ENCODE measurements around the gene DUOXA1.

The DUOXA1 gene

DNA sequence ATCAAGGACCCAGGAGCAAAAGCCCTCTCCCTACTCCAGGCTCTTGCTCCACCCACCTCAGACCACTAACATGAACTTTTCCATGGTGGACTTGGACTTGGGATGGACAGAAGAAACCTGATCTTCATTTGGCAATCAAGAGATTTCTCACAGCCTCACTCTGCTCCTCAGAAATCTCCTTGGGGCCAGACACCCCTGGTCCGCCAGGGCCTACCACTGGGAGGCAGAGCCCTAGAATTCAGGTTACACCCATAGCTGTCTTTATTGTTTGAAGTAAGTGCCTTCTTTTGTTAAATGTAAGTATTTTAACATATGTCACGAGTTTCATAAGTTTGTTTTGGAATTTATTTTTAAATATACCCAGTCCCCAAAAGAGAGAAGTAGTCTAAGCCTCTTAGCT is 44.9 kb upstream of the DUOXA1 start:
- TF ChIP-seq ZFP3 (CRISPR knock-in tag; IDR thresholded peaks at IDR 0.05) (no peak), OSR1 (CRISPR knock-in tag; IDR thresholded peaks at IDR 0.05) (no peak)
- no peak for ATAC-seq

DNA sequence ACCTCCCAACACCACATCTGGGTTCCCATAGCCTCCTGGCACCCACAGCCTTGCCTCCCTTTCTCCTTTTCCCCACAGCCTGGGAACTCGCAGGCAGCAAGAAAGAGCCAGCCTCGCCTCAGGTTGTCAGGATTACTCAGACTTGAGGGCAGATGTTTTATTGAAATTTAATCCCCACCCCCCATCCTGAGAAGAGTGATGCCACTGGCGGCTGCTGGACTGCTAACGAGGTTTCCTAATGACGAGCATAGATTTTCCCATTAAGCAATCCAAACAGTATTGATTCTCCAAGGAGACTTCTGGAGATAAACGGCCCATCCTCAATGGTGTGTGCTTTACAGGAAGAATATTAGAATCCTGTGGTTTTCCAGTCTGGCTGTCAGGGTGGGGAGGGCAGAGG is 44.4 kb upstream of the DUOXA1 start:
- TF ChIP-seq TCF4 (CRISPR knock-in tag; IDR thresholded peaks at IDR 0.05; ENCODE audit: borderline replicate concordance) = no peak
- no peak for ATAC-seq

DNA sequence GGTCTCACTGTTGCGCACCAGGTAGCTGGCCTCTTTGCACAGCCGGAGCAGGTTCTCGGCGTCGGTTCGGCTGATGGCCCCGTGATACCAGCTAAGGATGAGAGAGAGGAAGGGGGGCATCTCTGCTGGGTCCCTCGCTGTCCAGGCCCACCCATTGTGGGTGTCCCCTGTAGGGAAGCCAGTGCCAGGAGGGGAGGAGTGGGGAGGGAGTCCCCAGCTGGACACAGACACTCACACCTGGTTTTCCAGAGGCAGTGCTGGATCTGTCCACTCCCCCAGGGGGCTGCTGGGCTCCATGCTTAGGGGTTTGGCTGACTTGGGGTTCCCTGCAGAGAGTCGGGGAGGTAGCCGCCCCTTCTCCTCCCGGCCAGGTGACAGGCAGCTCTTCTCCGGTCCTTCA is 42.2 kb upstream of the DUOXA1 start:
- ATAC-seq = no peak
- TF ChIP-seq GLIS3 (CRISPR knock-in tag; IDR thresholded peaks at IDR 0.05) (no peak), SNAI2 (CRISPR knock-in tag; IDR thresholded peaks at IDR 0.05) (no peak), TCF4 (CRISPR knock-in tag; IDR thresholded peaks at IDR 0.05; ENCODE audit: borderline replicate concordance) (no peak), CSDC2 (CRISPR knock-in tag; IDR thresholded peaks at IDR 0.05) (no peak), ISL1 (CRISPR knock-in tag; IDR thresholded peaks at IDR 0.05) (no peak), ZFP3 (CRISPR knock-in tag; IDR thresholded peaks at IDR 0.05) (no peak), BACH2 (CRISPR knock-in tag; IDR thresholded peaks at IDR 0.05; ENCODE audit: borderline replicate concordance) (no peak), ZFP30 (CRISPR knock-in tag; IDR thresholded peaks at IDR 0.05) (no peak), ZNF8 (CRISPR knock-in tag; IDR thresholded peaks at IDR 0.05) (no peak)

DNA sequence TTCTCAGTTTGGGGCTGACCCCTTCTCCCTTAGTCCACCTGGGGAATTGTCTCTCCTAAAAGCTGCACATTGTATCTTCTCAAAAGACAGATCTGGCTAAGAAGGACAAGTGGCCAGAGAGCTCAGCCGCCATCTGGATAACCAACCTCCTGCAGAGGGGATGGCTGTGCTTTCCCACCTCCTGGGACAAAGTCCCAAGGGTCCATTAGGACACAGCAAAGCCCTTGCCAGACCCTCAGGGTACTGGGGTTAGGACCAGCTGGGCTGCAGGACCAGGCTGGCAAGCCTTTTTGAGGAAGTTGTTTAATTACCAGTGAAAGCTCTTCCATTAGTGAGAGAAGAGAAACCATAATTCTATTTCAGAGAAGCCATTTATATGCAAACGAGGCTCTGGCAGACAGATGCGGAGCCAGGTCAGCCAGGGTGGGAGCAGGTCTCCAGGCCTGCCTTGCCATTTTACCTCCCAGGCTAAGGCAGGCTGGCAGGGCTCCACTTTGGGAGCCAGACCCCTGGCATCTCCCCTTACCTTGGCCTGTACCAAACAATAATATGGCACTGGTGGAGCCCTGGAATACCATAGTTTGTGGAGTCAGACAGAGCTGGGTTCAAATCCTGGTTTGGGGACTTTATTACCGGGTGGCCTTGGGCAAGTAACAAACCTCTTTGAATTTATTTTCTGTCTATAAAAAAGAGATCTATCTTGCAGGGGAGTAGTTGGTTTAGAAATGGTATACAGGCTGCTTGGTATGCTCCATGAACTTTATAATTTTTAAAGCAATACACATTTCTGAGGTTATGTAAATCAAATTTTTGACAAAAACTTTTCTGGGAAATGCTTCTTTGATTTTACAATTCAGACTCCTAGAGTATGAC is 40.2 kb upstream of the DUOXA1 start:
- TF ChIP-seq ESRRG (CRISPR knock-in tag; IDR thresholded peaks at IDR 0.05) = 0 out of 2 replicates have a peak, but pooled peaks have one; percentile 42
- peak; percentile 40; the same call in 1 of the 2 replicates for TF ChIP-seq ZNF8 (CRISPR knock-in tag; IDR thresholded peaks at IDR 0.05)
- 0 out of 2 replicates have a peak, but pooled peaks have one; percentile 44 for TF ChIP-seq ZFP3 (CRISPR knock-in tag; IDR thresholded peaks at IDR 0.05)
- TF ChIP-seq ZC3H10 (CRISPR knock-in tag; IDR thresholded peaks at IDR 0.05) = no peak
- peak; percentile 61; the same call in 1 of the 2 replicates for TF ChIP-seq GLIS3 (CRISPR knock-in tag; IDR thresholded peaks at IDR 0.05)
- TF ChIP-seq, protein P1, sequence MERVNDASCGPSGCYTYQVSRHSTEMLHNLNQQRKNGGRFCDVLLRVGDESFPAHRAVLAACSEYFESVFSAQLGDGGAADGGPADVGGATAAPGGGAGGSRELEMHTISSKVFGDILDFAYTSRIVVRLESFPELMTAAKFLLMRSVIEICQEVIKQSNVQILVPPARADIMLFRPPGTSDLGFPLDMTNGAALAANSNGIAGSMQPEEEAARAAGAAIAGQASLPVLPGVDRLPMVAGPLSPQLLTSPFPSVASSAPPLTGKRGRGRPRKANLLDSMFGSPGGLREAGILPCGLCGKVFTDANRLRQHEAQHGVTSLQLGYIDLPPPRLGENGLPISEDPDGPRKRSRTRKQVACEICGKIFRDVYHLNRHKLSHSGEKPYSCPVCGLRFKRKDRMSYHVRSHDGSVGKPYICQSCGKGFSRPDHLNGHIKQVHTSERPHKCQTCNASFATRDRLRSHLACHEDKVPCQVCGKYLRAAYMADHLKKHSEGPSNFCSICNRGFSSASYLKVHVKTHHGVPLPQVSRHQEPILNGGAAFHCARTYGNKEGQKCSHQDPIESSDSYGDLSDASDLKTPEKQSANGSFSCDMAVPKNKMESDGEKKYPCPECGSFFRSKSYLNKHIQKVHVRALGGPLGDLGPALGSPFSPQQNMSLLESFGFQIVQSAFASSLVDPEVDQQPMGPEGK (CRISPR knock-in tag; IDR thresholded peaks at IDR 0.05; ENCODE audit: borderline replicate concordance) = no peak
- no peak for TF ChIP-seq TOX (CRISPR knock-in tag; IDR thresholded peaks at IDR 0.05; ENCODE audit: borderline replicate concordance)
- no peak for TF ChIP-seq OSR1 (CRISPR knock-in tag; IDR thresholded peaks at IDR 0.05)
- no peak; the same call in 1 of the 2 replicates for TF ChIP-seq SNAI2 (CRISPR knock-in tag; IDR thresholded peaks at IDR 0.05)
- no peak for TF ChIP-seq ZFP30 (CRISPR knock-in tag; IDR thresholded peaks at IDR 0.05)
- TF ChIP-seq, protein P2, sequence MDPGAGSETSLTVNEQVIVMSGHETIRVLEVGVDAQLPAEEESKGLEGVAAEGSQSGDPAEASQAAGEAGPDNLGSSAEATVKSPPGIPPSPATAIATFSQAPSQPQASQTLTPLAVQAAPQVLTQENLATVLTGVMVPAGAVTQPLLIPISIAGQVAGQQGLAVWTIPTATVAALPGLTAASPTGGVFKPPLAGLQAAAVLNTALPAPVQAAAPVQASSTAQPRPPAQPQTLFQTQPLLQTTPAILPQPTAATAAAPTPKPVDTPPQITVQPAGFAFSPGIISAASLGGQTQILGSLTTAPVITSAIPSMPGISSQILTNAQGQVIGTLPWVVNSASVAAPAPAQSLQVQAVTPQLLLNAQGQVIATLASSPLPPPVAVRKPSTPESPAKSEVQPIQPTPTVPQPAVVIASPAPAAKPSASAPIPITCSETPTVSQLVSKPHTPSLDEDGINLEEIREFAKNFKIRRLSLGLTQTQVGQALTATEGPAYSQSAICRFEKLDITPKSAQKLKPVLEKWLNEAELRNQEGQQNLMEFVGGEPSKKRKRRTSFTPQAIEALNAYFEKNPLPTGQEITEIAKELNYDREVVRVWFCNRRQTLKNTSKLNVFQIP (CRISPR knock-in tag; IDR thresholded peaks at IDR 0.05; ENCODE audit: borderline replicate concordance, low read depth) = no peak
- TF ChIP-seq TCF4 (CRISPR knock-in tag; IDR thresholded peaks at IDR 0.05; ENCODE audit: borderline replicate concordance) = peak; percentile 99
- TF ChIP-seq, protein P3, sequence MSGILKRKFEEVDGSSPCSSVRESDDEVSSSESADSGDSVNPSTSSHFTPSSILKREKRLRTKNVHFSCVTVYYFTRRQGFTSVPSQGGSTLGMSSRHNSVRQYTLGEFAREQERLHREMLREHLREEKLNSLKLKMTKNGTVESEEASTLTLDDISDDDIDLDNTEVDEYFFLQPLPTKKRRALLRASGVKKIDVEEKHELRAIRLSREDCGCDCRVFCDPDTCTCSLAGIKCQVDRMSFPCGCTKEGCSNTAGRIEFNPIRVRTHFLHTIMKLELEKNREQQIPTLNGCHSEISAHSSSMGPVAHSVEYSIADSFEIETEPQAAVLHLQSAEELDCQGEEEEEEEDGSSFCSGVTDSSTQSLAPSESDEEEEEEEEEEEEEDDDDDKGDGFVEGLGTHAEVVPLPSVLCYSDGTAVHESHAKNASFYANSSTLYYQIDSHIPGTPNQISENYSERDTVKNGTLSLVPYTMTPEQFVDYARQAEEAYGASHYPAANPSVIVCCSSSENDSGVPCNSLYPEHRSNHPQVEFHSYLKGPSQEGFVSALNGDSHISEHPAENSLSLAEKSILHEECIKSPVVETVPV (CRISPR knock-in tag; IDR thresholded peaks at IDR 0.05) = 0 out of 2 replicates have a peak, but pooled peaks have one; percentile 53
- TF ChIP-seq, protein P4, sequence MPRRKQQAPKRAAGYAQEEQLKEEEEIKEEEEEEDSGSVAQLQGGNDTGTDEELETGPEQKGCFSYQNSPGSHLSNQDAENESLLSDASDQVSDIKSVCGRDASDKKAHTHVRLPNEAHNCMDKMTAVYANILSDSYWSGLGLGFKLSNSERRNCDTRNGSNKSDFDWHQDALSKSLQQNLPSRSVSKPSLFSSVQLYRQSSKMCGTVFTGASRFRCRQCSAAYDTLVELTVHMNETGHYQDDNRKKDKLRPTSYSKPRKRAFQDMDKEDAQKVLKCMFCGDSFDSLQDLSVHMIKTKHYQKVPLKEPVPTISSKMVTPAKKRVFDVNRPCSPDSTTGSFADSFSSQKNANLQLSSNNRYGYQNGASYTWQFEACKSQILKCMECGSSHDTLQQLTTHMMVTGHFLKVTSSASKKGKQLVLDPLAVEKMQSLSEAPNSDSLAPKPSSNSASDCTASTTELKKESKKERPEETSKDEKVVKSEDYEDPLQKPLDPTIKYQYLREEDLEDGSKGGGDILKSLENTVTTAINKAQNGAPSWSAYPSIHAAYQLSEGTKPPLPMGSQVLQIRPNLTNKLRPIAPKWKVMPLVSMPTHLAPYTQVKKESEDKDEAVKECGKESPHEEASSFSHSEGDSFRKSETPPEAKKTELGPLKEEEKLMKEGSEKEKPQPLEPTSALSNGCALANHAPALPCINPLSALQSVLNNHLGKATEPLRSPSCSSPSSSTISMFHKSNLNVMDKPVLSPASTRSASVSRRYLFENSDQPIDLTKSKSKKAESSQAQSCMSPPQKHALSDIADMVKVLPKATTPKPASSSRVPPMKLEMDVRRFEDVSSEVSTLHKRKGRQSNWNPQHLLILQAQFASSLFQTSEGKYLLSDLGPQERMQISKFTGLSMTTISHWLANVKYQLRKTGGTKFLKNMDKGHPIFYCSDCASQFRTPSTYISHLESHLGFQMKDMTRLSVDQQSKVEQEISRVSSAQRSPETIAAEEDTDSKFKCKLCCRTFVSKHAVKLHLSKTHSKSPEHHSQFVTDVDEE (CRISPR knock-in tag; IDR thresholded peaks at IDR 0.05) = peak; percentile 95
- no peak for TF ChIP-seq RARB (CRISPR knock-in tag; IDR thresholded peaks at IDR 0.05)
- TF ChIP-seq BACH2 (CRISPR knock-in tag; IDR thresholded peaks at IDR 0.05; ENCODE audit: borderline replicate concordance) = no peak
- no peak for TF ChIP-seq ARNTL (CRISPR knock-in tag; IDR thresholded peaks at IDR 0.05; ENCODE audit: borderline replicate concordance, low read depth)
- TF ChIP-seq ZNF565 (CRISPR knock-in tag; conservative IDR thresholded peaks at IDR 0.05; ENCODE audit: low read depth) = 0 out of 2 replicates have a peak, but pooled peaks have one; percentile 50
- 0 out of 2 replicates have a peak, but pooled peaks have one; percentile 61 for TF ChIP-seq ZNF70 (CRISPR knock-in tag; IDR thresholded peaks at IDR 0.05)
- TF ChIP-seq PPARA (CRISPR knock-in tag; IDR thresholded peaks at IDR 0.05; ENCODE audit: borderline replicate concordance) = no peak
- TF ChIP-seq, protein P5, sequence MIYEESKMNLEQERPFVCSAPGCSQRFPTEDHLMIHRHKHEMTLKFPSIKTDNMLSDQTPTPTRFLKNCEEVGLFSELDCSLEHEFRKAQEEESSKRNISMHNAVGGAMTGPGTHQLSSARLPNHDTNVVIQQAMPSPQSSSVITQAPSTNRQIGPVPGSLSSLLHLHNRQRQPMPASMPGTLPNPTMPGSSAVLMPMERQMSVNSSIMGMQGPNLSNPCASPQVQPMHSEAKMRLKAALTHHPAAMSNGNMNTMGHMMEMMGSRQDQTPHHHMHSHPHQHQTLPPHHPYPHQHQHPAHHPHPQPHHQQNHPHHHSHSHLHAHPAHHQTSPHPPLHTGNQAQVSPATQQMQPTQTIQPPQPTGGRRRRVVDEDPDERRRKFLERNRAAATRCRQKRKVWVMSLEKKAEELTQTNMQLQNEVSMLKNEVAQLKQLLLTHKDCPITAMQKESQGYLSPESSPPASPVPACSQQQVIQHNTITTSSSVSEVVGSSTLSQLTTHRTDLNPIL (CRISPR knock-in tag; IDR thresholded peaks at IDR 0.05; ENCODE audit: low read depth) = peak; percentile 46; the same call in 1 of the 2 replicates
- TF ChIP-seq CSDC2 (CRISPR knock-in tag; IDR thresholded peaks at IDR 0.05) = no peak
- TF ChIP-seq ISL1 (CRISPR knock-in tag; IDR thresholded peaks at IDR 0.05) = 0 out of 2 replicates have a peak, but pooled peaks have one; percentile 51
- ATAC-seq = no peak; the same call in 2 of the 3 replicates

Measured in SK-N-SH treated with all-trans-retinoic acid at 6 μM for 48 hours (cell line).